Stimulated activated CD4-positive, alpha-beta T cell treated with anti-CD3 and anti-CD28 coated beads, Interleukin-4, amount 100 ng/mL, for 4 hours (primary cell): ENCODE data around the gene MYD88.

Experiments used
- DNase-seq, 2 experiments: peaks; one replicate each; pipeline ENCODE4 v3.0.0-alpha.2; 2020

Gene MYD88

GRCh38 chr3:38114052-38114874 lies 24.2 kb upstream of the MYD88 start:
- no peak for DNase-seq

GRCh38 chr3:38114875-38115644 lies 23.4 kb upstream of the MYD88 start:
- no peak for DNase-seq

GRCh38 chr3:38115645-38116427 lies 22.6 kb upstream of the MYD88 start:
- DNase-seq, result no peak

- no peak for DNase-seq
These were observed 21.8 kb upstream of the MYD88 start for GRCh38 chr3:38116471-38117162.

GRCh38 chr3:38117163-38117716 lies 21.2 kb upstream of the MYD88 start:
- DNase-seq, result no peak

- peak; percentile 63 to 64 for DNase-seq
These were observed 20.6 kb upstream of the MYD88 start for GRCh38 chr3:38117748-38118420.

- DNase-seq, result no peak
These were observed 19.8 kb upstream of the MYD88 start for GRCh38 chr3:38118421-38119247.

- DNase-seq, result no peak
These were observed 19.3 kb upstream of the MYD88 start for GRCh38 chr3:38119248-38119544.

GRCh38 chr3:38119821-38120692 lies 18.4 kb upstream of the MYD88 start:
- no peak for DNase-seq

GRCh38 chr3:38120693-38121450 lies 17.6 kb upstream of the MYD88 start:
- no peak for DNase-seq

- no peak for DNase-seq
These were observed 17.0 kb upstream of the MYD88 start for GRCh38 chr3:38121451-38121831.

GRCh38 chr3:38121832-38122461 lies 16.5 kb upstream of the MYD88 start:
- no peak for DNase-seq

GRCh38 chr3:38122712-38123290 lies 15.7 kb upstream of the MYD88 start:
- DNase-seq, result no peak

GRCh38 chr3:38124324-38125122 lies 13.9 kb upstream of the MYD88 start:
- DNase-seq, result no peak

GRCh38 chr3:38125305-38126120 lies 12.9 kb upstream of the MYD88 start:
- DNase-seq, result no peak

GRCh38 chr3:38126121-38126892 lies 12.2 kb upstream of the MYD88 start:
- no peak for DNase-seq
